SK-N-SH treated with all-trans-retinoic acid at 6 μM for 48 hours (cell line): ENCODE data around the gene ZNF236.

ENCODE experiments used
- ATAC-seq: fragments of 200-7000 bp; cut with Tn5 transposase; 3 replicates; pipeline ENCODE4 v1.9.1; 2020; ENCODE audit warnings: mild to moderate bottlenecking, moderate library complexity
- ARNTL ChIP-seq: fragments of 450-650 bp; formaldehyde crosslinking; IDR thresholded peaks from 2 replicates; pipeline ENCODE4 v1.5.0; 2020; ENCODE audit warnings: low read depth, mild to moderate bottlenecking, moderate library complexity, borderline replicate concordance
- BACH2 ChIP-seq: fragments of 250-450 bp; sonication (Bioruptor Pico); IDR thresholded peaks from 2 replicates; pipeline ENCODE4 v1.9.0; 2021; ENCODE audit warnings: mild to moderate bottlenecking, borderline replicate concordance
- CSDC2 ChIP-seq: fragments of 250-450 bp; sonication (Bioruptor Pico); IDR thresholded peaks from 2 replicates; pipeline ENCODE4 v1.5.0; 2020; ENCODE audit warnings: mild to moderate bottlenecking, moderate library complexity
- CSRNP3 ChIP-seq: fragments of 250-450 bp; sonication (Bioruptor Pico); IDR thresholded peaks from 2 replicates; pipeline ENCODE4 v1.5.1; 2021; ENCODE audit warnings: mild to moderate bottlenecking, moderate library complexity
- ESRRG ChIP-seq: fragments of 250-450 bp; sonication (Bioruptor Pico); IDR thresholded peaks from 2 replicates; pipeline ENCODE4 v1.6.1; 2021; ENCODE audit warnings: mild to moderate bottlenecking
- GLIS3 ChIP-seq: fragments of 250-450 bp; sonication (Bioruptor Pico); IDR thresholded peaks from 2 replicates; pipeline ENCODE4 v1.5.0; 2020; ENCODE audit warnings: mild to moderate bottlenecking, moderate library complexity
- ISL1 ChIP-seq: fragments of 250-450 bp; sonication (Bioruptor Pico); IDR thresholded peaks from 2 replicates; pipeline ENCODE4 v2.1.2; 2022; ENCODE audit warnings: mild to moderate bottlenecking, moderate library complexity
- OSR1 ChIP-seq: fragments of 250-450 bp; sonication (Bioruptor Pico); IDR thresholded peaks from 2 replicates; pipeline ENCODE4 v1.8.0; 2022; ENCODE audit warnings: moderate library complexity, mild to moderate bottlenecking, inconsistent platforms
- PATZ1 ChIP-seq: fragments of 250-450 bp; sonication (Bioruptor Pico); IDR thresholded peaks from 2 replicates; pipeline ENCODE4 v1.8.0; 2020; ENCODE audit warnings: mild to moderate bottlenecking, moderate library complexity, borderline replicate concordance
- PPARA ChIP-seq: fragments of 250-450 bp; sonication (Bioruptor Pico); IDR thresholded peaks from 2 replicates; pipeline ENCODE4 v1.5.0; 2020; ENCODE audit warnings: mild to moderate bottlenecking, borderline replicate concordance
- SNAI2 ChIP-seq: fragments of 250-450 bp; sonication (Bioruptor Pico); IDR thresholded peaks from 2 replicates; pipeline ENCODE4 v1.5.0; 2020; ENCODE audit warnings: mild to moderate bottlenecking, moderate library complexity
- TCF4 ChIP-seq: fragments of 250-450 bp; sonication (Bioruptor Pico); IDR thresholded peaks from 2 replicates; pipeline ENCODE4 v1.8.0; 2021; ENCODE audit warnings: mild to moderate bottlenecking, moderate library complexity, borderline replicate concordance
- TOX ChIP-seq: fragments of 250-450 bp; sonication (Bioruptor Pico); IDR thresholded peaks from 2 replicates; pipeline ENCODE4 v1.8.0; 2021; ENCODE audit warnings: mild to moderate bottlenecking, moderate library complexity, borderline replicate concordance
- TSHZ2 ChIP-seq: fragments of 250-450 bp; sonication (Bioruptor Pico); IDR thresholded peaks from 2 replicates; pipeline ENCODE4 v1.5.0; 2020; ENCODE audit warnings: mild to moderate bottlenecking, moderate library complexity
- ZC3H10 ChIP-seq: fragments of 250-450 bp; sonication (Bioruptor Pico); IDR thresholded peaks from 2 replicates; pipeline ENCODE4 v1.5.1; 2021; ENCODE audit warnings: mild to moderate bottlenecking, moderate library complexity
- ZFP3 ChIP-seq: fragments of 250-450 bp; sonication (Bioruptor Pico); IDR thresholded peaks from 2 replicates; pipeline ENCODE4 v1.5.0; 2020; ENCODE audit warnings: mild to moderate bottlenecking, moderate library complexity
- ZFP30 ChIP-seq: fragments of 450-650 bp; formaldehyde crosslinking; IDR thresholded peaks from 2 replicates; pipeline ENCODE4 v1.5.0; 2022; ENCODE audit warnings: mild to moderate bottlenecking, moderate library complexity
- ZNF565 ChIP-seq: fragments of 450-650 bp; formaldehyde crosslinking; conservative IDR thresholded peaks from 2 replicates; pipeline ENCODE4 v1.5.0; 2020; ENCODE audit warnings: low read depth, mild to moderate bottlenecking, moderate library complexity
- ZNF70 ChIP-seq: fragments of 450-650 bp; formaldehyde crosslinking; IDR thresholded peaks from 2 replicates; pipeline ENCODE4 v1.5.0; 2020; ENCODE audit warnings: mild to moderate bottlenecking, moderate library complexity
- ZNF8 ChIP-seq: fragments of 450-650 bp; formaldehyde crosslinking; IDR thresholded peaks from 2 replicates; pipeline ENCODE4 v1.5.0; 2020; ENCODE audit warnings: mild to moderate bottlenecking, moderate library complexity
- TF ChIP-seq, protein P1 (sequence below): fragments of 250-450 bp; sonication (Bioruptor Pico); IDR thresholded peaks from 2 replicates; pipeline ENCODE4 v1.8.0; 2021; ENCODE audit warnings: low read depth, mild to moderate bottlenecking, moderate library complexity, borderline replicate concordance
- TF ChIP-seq, protein P2 (sequence below): fragments of 250-450 bp; sonication (Bioruptor Pico); IDR thresholded peaks from 2 replicates; pipeline ENCODE4 v1.5.1; 2020; ENCODE audit warnings: low read depth, mild to moderate bottlenecking, moderate library complexity

The ZNF236 gene

GRCh38 chr18:76970770-76971559, 148.6 kb downstream of the ZNF236 start:
- no peak for ATAC-seq
- TF ChIP-seq OSR1 (CRISPR knock-in tag), result no peak
- TF ChIP-seq ESRRG, result no peak
- TF ChIP-seq GLIS3, result no peak
- TF ChIP-seq ZFP3 (CRISPR knock-in tag), result no peak
- TF ChIP-seq TCF4 (CRISPR knock-in tag), result no peak
- TF ChIP-seq SNAI2 (CRISPR knock-in tag), result no peak
- no peak for TF ChIP-seq PPARA
- no peak for TF ChIP-seq ZNF8 (CRISPR knock-in tag)
- TF ChIP-seq TSHZ2, result no peak
- TF ChIP-seq CSDC2 (CRISPR knock-in tag), result no peak
- no peak for TF ChIP-seq ISL1 (CRISPR knock-in tag)
- TF ChIP-seq, protein P1, sequence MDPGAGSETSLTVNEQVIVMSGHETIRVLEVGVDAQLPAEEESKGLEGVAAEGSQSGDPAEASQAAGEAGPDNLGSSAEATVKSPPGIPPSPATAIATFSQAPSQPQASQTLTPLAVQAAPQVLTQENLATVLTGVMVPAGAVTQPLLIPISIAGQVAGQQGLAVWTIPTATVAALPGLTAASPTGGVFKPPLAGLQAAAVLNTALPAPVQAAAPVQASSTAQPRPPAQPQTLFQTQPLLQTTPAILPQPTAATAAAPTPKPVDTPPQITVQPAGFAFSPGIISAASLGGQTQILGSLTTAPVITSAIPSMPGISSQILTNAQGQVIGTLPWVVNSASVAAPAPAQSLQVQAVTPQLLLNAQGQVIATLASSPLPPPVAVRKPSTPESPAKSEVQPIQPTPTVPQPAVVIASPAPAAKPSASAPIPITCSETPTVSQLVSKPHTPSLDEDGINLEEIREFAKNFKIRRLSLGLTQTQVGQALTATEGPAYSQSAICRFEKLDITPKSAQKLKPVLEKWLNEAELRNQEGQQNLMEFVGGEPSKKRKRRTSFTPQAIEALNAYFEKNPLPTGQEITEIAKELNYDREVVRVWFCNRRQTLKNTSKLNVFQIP (CRISPR knock-in tag), result no peak
- TF ChIP-seq CSRNP3 (CRISPR knock-in tag), result no peak
- no peak for TF ChIP-seq ZC3H10
- no peak for TF ChIP-seq ZNF70 (CRISPR knock-in tag)
- TF ChIP-seq BACH2 (CRISPR knock-in tag), result no peak
- no peak for TF ChIP-seq ZNF565
- TF ChIP-seq, protein P2, sequence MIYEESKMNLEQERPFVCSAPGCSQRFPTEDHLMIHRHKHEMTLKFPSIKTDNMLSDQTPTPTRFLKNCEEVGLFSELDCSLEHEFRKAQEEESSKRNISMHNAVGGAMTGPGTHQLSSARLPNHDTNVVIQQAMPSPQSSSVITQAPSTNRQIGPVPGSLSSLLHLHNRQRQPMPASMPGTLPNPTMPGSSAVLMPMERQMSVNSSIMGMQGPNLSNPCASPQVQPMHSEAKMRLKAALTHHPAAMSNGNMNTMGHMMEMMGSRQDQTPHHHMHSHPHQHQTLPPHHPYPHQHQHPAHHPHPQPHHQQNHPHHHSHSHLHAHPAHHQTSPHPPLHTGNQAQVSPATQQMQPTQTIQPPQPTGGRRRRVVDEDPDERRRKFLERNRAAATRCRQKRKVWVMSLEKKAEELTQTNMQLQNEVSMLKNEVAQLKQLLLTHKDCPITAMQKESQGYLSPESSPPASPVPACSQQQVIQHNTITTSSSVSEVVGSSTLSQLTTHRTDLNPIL (CRISPR knock-in tag), result no peak
- TF ChIP-seq TOX (CRISPR knock-in tag), result no peak

GRCh38 chr18:76972241-76972640, 149.9 kb downstream of the ZNF236 start:
- TF ChIP-seq PATZ1 (CRISPR knock-in tag) (no peak), ARNTL (CRISPR knock-in tag) (no peak), ESRRG (no peak), TSHZ2 (no peak), CSRNP3 (CRISPR knock-in tag) (no peak), ZFP30 (no peak), CSDC2 (CRISPR knock-in tag) (no peak)
- TF ChIP-seq, protein P2 (CRISPR knock-in tag), result no peak
- ATAC-seq, result no peak
